OCI-LY1 (cell line): Measurements from ENCODE around the gene DUSP11.

Experiments
- H2AFZ ChIP-seq: fragments of 200-600 bp; sonication (generic), shearing (Covaris generic); 2 replicates; pipeline ENCODE4 v1.6.0; 2014; ENCODE audit warnings: antibody characterized with exemption, mild to moderate bottlenecking, low read length
- H3F3A ChIP-seq: fragments of 200-600 bp; sonication (generic), shearing (Covaris generic); 2 replicates; pipeline ENCODE4 v1.6.0; 2014; ENCODE audit warnings: mild to moderate bottlenecking, antibody characterized with exemption, low read length, moderate library complexity; ENCODE audit not compliant: insufficient read depth
- H3K27ac ChIP-seq: fragments of 200-600 bp; sonication (generic); 2 replicates; pipeline ENCODE4 v1.5.1; 2014; ENCODE audit warnings: low read length, mixed run types, mild to moderate bottlenecking, low read depth; ENCODE audit not compliant: poor library complexity, severe bottlenecking
- H3K27me3 ChIP-seq: fragments of 200-600 bp; sonication (generic); 2 replicates; pipeline ENCODE4 v1.6.0; 2014; ENCODE audit warnings: antibody characterized with exemption, mild to moderate bottlenecking, low read length, moderate library complexity; ENCODE audit not compliant: insufficient read depth
- H3K36me3 ChIP-seq: fragments of 200-600 bp; sonication (generic); 2 replicates; pipeline ENCODE4 v1.6.1; 2014; ENCODE audit warnings: mild to moderate bottlenecking, antibody characterized with exemption, low read length, moderate library complexity, mixed read lengths; ENCODE audit not compliant: insufficient read depth
- H3K4me1 ChIP-seq: fragments of 200-600 bp; sonication (generic); 2 replicates; pipeline ENCODE4 v1.5.1; 2014; ENCODE audit warnings: mild to moderate bottlenecking, low read length, moderate library complexity; ENCODE audit not compliant: insufficient read depth, severe bottlenecking
- H3K4me2 ChIP-seq: fragments of 200-600 bp; sonication (generic), shearing (Covaris generic); 2 replicates; pipeline ENCODE4 v1.6.1; 2014; ENCODE audit warnings: low read length
- H3K4me3 ChIP-seq: fragments of 200-600 bp; sonication (generic); 2 replicates; pipeline ENCODE4 v1.5.1; 2014; ENCODE audit warnings: low read length, low read depth, mild to moderate bottlenecking, mixed read lengths; ENCODE audit not compliant: poor library complexity, severe bottlenecking
- H3K79me2 ChIP-seq: fragments of 200-600 bp; shearing (Covaris generic); 2 replicates; pipeline ENCODE4 v1.6.1; 2016; ENCODE audit warnings: mixed run types, low read length, mixed read lengths; ENCODE audit not compliant: insufficient read depth
- H3K9ac ChIP-seq: fragments of 200-600 bp; sonication (generic), shearing (Covaris generic); 2 replicates; pipeline ENCODE4 v1.6.1; 2014; ENCODE audit warnings: mild to moderate bottlenecking, low read length, mixed read lengths
- H3K9me2 ChIP-seq: fragments of 200-600 bp; sonication (generic), shearing (Covaris generic); 2 replicates; pipeline ENCODE4 v1.6.1; 2014; ENCODE audit warnings: low read depth, mild to moderate bottlenecking, low read length, mixed read lengths
- H3K9me3 ChIP-seq: fragments of 200-600 bp; shearing (Covaris generic); 2 replicates; pipeline ENCODE4 v1.6.1; 2014; ENCODE audit warnings: low read length, mixed read lengths
- H4K20me1 ChIP-seq: fragments of 200-600 bp; sonication (generic), shearing (Covaris generic); 2 replicates; pipeline ENCODE4 v1.6.0; 2016; ENCODE audit warnings: mild to moderate bottlenecking, low read length; ENCODE audit not compliant: insufficient read depth
- EZH2 ChIP-seq: fragments of 200-600 bp; sonication (generic), shearing (Covaris generic); IDR thresholded peaks from 2 replicates; pipeline ENCODE4 v1.8.0; 2017; ENCODE audit warnings: borderline replicate concordance, mixed run types, mild to moderate bottlenecking, antibody characterized with exemption, low read length, moderate library complexity, mixed read lengths
- TF ChIP-seq, protein P1 (sequence below): fragments of 200-600 bp; sonication (generic), shearing (Covaris generic); IDR thresholded peaks from 2 replicates; pipeline ENCODE4 v1.5.1; 2017; ENCODE audit warnings: mild to moderate bottlenecking, antibody characterized with exemption, low read length, moderate library complexity, mixed read lengths

Gene DUSP11

DNA sequence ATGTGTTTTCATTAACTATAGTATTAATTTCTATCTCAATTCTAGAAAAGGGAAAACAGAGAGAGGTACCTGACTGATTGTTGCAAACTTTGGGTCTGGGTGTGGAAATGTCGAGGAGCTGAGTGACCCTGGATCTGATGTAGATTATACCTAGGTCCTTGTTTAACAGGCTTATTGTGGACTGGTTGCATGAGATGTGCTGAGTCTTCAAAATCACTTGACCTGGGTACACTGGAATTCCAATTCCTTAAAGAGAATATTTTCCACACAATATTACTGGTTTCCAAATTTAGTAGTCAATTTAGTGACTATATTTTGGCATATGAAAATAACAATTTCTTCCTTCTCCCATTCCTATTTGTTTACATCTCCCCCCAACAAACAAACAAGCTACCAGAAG is 13.6 kb downstream of the DUSP11 start:
- Histone ChIP-seq H2AFZ (no peak overlapping the region), H3K79me2 (no peaks in the 10 kb centered on the region), H3K27me3 (no peaks in the 10 kb centered on the region), H3K4me1 (no peaks in the 10 kb centered on the region), H4K20me1 (no peaks in the 10 kb centered on the region), H3K36me3 (peaks cover 87% of the 10 kb centered on the region), H3F3A (no peaks in the 10 kb centered on the region), H3K9ac (no peak overlapping the region), H3K27ac (no peak overlapping the region), H3K4me3 (no peak overlapping the region), H3K4me2 (no peak overlapping the region), H3K9me3 (no peaks in the 10 kb centered on the region), H3K9me2 (no peaks in the 10 kb centered on the region)
- no peak for TF ChIP-seq EZH2
- TF ChIP-seq, protein P1, sequence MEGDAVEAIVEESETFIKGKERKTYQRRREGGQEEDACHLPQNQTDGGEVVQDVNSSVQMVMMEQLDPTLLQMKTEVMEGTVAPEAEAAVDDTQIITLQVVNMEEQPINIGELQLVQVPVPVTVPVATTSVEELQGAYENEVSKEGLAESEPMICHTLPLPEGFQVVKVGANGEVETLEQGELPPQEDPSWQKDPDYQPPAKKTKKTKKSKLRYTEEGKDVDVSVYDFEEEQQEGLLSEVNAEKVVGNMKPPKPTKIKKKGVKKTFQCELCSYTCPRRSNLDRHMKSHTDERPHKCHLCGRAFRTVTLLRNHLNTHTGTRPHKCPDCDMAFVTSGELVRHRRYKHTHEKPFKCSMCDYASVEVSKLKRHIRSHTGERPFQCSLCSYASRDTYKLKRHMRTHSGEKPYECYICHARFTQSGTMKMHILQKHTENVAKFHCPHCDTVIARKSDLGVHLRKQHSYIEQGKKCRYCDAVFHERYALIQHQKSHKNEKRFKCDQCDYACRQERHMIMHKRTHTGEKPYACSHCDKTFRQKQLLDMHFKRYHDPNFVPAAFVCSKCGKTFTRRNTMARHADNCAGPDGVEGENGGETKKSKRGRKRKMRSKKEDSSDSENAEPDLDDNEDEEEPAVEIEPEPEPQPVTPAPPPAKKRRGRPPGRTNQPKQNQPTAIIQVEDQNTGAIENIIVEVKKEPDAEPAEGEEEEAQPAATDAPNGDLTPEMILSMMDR = no peak

GRCh38 chr2:73764945-73765344 is 15.0 kb downstream of the DUSP11 start:
- no peak for TF ChIP-seq EZH2
- TF ChIP-seq, protein P1 = no peak
- Histone ChIP-seq H3K36me3 (peaks cover 88% of the 10 kb centered on the region), H2AFZ (no peak overlapping the region), H3K79me2 (no peaks in the 10 kb centered on the region), H3K9ac (no peak overlapping the region), H3K4me2 (no peak overlapping the region), H3K4me1 (no peaks in the 10 kb centered on the region), H4K20me1 (no peaks in the 10 kb centered on the region), H3F3A (no peaks in the 10 kb centered on the region), H3K27me3 (no peaks in the 10 kb centered on the region), H3K4me3 (no peak overlapping the region), H3K9me3 (no peaks in the 10 kb centered on the region), H3K9me2 (no peaks in the 10 kb centered on the region), H3K27ac (no peak overlapping the region)

DNA sequence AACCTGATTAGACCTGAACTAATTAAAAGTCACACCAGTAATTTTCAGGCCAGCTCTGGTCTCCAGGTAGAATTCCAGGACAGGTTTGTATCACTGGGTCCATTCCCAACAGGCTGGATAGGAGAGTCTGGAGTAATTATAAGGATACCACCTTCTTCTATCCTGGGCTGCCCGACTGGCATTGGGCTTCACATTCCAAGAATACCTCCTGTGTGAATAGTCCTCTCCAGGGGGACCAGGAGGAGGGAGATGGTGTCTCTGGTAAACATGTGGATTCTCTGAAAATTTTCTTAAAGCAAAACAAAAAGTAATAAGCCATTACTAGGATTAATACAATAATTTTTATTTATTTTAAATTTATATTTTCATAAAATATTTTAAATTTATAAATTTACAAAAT is 17.3 kb downstream of the DUSP11 start:
- Histone ChIP-seq H3K79me2 (no peaks in the 10 kb centered on the region), H3K4me1 (no peaks in the 10 kb centered on the region), H4K20me1 (no peaks in the 10 kb centered on the region), H3K4me2 (no peak overlapping the region), H3K9me2 (no peaks in the 10 kb centered on the region), H3K27me3 (no peaks in the 10 kb centered on the region), H3K27ac (no peak overlapping the region), H3K36me3 (peaks cover 89% of the 10 kb centered on the region), H3K4me3 (no peak overlapping the region), H3F3A (no peaks in the 10 kb centered on the region), H2AFZ (no peak overlapping the region), H3K9me3 (no peaks in the 10 kb centered on the region), H3K9ac (no peak overlapping the region)
- TF ChIP-seq EZH2 = no peak
- TF ChIP-seq, protein P1 = no peak
